ENCODE data around the gene RGL1. TPM values are rescaled to one million over a fixed set of nuclear protein-coding genes. Genes with fewer than 3 reads are reported as not detected.

RGL1 gene
- total RNA-seq, 4 donors from 2014 or later = 12.1 to 13.8 (median 13.0) TPM

GRCh38 chr1:183977717-183978116 lies 172.8 kb downstream of the RGL1 start:
- Histone ChIP-seq H3K9me3 (no peaks in the 10 kb centered on the region), H3K4me3 (no peak overlapping the region), H3K4me1 (no peaks in the 10 kb centered on the region), H3K36me3 (no peaks in the 10 kb centered on the region), H3K27me3 (no peaks in the 10 kb centered on the region), H3K27ac (no peak overlapping the region)
- TF ChIP-seq POLR2AphosphoS5 (IDR thresholded peaks at IDR 0.05) (no peak), POLR2A (IDR thresholded peaks at IDR 0.05) (no peak), EP300 (IDR thresholded peaks at IDR 0.05; ENCODE audit: low read depth) (no peak)
- TF ChIP-seq, protein P1, sequence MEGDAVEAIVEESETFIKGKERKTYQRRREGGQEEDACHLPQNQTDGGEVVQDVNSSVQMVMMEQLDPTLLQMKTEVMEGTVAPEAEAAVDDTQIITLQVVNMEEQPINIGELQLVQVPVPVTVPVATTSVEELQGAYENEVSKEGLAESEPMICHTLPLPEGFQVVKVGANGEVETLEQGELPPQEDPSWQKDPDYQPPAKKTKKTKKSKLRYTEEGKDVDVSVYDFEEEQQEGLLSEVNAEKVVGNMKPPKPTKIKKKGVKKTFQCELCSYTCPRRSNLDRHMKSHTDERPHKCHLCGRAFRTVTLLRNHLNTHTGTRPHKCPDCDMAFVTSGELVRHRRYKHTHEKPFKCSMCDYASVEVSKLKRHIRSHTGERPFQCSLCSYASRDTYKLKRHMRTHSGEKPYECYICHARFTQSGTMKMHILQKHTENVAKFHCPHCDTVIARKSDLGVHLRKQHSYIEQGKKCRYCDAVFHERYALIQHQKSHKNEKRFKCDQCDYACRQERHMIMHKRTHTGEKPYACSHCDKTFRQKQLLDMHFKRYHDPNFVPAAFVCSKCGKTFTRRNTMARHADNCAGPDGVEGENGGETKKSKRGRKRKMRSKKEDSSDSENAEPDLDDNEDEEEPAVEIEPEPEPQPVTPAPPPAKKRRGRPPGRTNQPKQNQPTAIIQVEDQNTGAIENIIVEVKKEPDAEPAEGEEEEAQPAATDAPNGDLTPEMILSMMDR (IDR thresholded peaks at IDR 0.05) = no peak
- 77 to 88% methylated on average over 2 of the region's 2 CpGs for WGBS, 2 donors (ENCODE audit: low coverage in 1 of 2)
- in situ Hi-C loops (cut with MboI; ENCODE audit: low pct_ligation_motif_present in 1 of 4, low pct_unique_long_range_greater_than_20kb in 1 of 4, low sequenced_read_pairs in 3 of 4) = no loop called here
- intact Hi-C loops (cut with DNase I; ENCODE audit: low total_unique reads) = no loop called here
- DNase-seq = no peak

Other genes starting within 250 kb of the RGL1 start
- 10 to 100 TPM in 1 of 4 donors, 1 to 10 TPM in 3; 3.8 to 12.7 (median 5.6) TPM for gene NCF2, start 214.7 kb upstream of the RGL1 start, total RNA-seq
- gene ARPC5, start 169.3 kb upstream of the RGL1 start, total RNA-seq = 100 to 1,000 TPM in 1 of 4 donors, 10 to 100 TPM in 3; 22.7 to 123 (median 74.1) TPM
- gene APOBEC4, start 151.8 kb upstream of the RGL1 start, total RNA-seq = under 1 TPM in 1 of 4 donors, not detected in 3; 0.14 TPM
- 1 to 10 TPM in 3 of 4 donors, under 1 TPM in 1; 0.37 to 2.4 (median 1.7) TPM for gene COLGALT2, start 232.6 kb downstream of the RGL1 start, total RNA-seq
- 10 to 100 TPM in 1 of 4 donors, 1 to 10 TPM in 3; 2.6 to 16.5 (median 8.0) TPM for gene TSEN15, start 246.6 kb downstream of the RGL1 start, total RNA-seq